Amniotic stem cell (primary cell): ENCODE measurements around the gene FSD1L.

Experiments
- DNase-seq: peaks from one replicate; lab custom pipeline; 2025; lab: John Stamatoyannopoulos, UW

The FSD1L gene

GRCh38 chr9:105447814-105448812 lies at the start of gene FSD1L:
TSS of gene FSD1L (plus strand) at chr9:105448034. CDS start at chr9:105448221, 187 bp downstream.
- peak; percentile 82 for DNase-seq

DNA sequence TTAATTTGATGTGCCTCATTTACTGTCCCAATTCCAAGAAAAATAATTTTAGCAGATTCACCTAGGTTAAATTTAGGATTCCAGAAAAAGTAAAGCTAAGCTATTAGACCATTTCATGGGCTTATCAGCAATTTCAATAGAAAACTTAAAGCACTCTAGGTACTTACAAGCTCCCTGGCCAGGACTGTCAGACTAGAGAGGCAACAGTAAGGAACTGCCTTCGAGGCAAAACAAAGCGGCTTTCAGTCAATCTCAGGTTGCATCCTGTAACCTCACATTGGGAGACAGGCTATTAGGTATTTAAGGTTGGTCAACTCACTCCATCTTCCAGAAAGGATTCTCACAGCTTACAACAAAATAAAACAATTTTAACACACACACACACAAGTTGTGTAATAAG lies 48.7 kb upstream of the FSD1L start:
- no peak for DNase-seq

- no peak for DNase-seq
Observed at GRCh38 chr9:105401651-105402050, 46.2 kb upstream of the FSD1L start.

DNA sequence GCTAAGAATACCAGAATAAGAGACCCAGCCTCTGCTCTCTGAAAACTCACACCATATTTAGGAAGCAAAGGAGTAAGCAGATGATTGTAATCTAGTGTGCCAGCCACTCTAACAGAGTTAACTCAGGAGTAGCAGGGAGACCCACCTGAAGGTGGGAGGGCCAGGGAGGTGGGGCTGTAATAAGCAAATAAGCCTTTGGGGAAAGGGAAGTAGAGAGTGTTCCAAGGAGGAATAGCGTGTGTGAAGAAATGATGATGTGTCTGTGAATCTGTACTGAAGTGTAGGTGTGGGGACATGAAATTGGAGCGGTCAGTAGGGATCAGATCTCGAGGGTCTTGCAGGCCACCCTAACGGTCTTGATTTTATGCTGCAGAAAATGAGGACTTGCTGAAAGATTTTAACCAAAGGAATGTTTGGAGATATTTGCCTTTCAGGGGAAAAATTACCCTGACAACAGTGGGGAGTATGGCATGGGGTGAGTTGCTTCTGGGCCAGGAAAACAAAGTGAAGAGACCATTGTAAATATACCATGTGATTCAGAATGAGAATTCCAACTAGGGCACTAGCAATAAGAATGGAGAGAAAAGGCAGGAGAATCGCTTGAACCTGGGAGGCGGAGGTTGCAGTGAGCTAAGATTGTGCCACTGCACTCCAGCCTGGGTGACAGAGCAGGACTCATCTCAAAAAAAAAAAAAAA lies 44.1 kb upstream of the FSD1L start:
- DNase-seq = no peak

GRCh38 chr9:105405514-105406131 lies 42.2 kb upstream of the FSD1L start:
- DNase-seq = no peak

GRCh38 chr9:105406369-105406768 lies 41.5 kb upstream of the FSD1L start:
- no peak for DNase-seq

GRCh38 chr9:105413525-105413924 lies 34.3 kb upstream of the FSD1L start:
- DNase-seq = no peak

- DNase-seq = no peak
Observed at GRCh38 chr9:105414947-105415661, 32.7 kb upstream of the FSD1L start.

GRCh38 chr9:105415662-105415980 lies 32.2 kb upstream of the FSD1L start:
- no peak for DNase-seq

GRCh38 chr9:105416840-105417239 lies 31.0 kb upstream of the FSD1L start:
- no peak for DNase-seq

DNA sequence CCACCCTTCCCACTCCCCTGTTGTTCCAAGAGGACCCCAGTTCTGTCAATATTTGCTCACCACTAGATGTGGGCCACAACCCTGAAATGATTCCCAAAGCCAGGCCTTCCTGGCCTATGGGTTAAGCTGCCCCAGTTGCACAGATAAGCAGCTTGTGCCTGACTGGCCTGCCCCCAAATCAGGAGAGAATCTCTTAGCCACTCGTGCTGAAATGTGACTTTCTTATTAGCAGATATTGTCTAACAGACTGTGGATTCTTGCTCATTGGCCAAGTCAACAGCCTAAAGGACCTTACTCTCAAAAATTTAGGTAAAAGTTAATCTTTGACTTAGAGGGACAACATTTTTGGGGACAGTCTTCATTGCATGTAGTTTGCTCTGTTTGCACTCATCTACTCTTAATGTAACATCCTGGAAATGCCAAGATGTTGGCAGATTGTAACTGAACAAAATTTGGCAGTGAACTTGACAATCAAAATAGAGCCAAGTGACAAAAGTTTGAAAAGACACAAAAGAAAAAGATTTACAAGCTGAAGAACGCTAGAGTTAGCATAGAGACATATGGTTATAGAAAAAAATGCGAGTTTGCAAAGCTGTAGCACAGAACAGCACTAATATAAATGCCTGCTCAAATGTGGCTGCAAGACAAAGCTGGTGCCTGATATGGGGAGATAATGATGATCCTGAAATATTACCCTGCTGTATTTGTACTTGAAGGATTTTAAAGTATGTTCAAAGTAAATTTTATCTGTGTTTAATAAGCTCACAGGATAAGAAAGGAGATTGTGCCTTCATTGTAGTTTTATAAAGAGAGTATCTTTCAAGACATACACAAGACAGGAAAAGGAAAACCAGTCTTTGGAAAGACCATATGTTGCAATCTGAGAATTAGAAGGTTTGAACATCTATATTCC lies 29.0 kb upstream of the FSD1L start:
- no peak for DNase-seq

GRCh38 chr9:105419816-105420597 lies 27.8 kb upstream of the FSD1L start:
- no peak for DNase-seq

DNA sequence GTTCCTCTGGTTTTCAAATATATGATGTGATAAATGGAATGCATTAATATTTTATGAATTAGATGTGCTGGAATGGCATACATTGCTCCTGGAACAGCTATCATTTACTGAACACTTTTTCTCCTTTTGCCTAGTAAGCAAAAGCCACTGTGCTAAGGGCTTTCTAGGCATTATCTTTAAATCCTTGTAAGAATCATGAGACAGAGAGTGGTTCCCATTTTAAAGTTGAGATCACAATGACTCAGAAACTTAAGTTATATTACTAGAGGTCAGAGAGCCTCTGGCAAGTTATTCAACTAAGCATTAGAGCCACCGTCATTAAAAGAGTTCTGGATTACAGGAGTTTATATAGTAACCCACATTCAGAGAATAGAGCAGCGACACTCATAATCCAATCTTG lies 26.7 kb upstream of the FSD1L start:
- DNase-seq = no peak

GRCh38 chr9:105421864-105422263 lies 26.0 kb upstream of the FSD1L start:
- DNase-seq = no peak

DNA sequence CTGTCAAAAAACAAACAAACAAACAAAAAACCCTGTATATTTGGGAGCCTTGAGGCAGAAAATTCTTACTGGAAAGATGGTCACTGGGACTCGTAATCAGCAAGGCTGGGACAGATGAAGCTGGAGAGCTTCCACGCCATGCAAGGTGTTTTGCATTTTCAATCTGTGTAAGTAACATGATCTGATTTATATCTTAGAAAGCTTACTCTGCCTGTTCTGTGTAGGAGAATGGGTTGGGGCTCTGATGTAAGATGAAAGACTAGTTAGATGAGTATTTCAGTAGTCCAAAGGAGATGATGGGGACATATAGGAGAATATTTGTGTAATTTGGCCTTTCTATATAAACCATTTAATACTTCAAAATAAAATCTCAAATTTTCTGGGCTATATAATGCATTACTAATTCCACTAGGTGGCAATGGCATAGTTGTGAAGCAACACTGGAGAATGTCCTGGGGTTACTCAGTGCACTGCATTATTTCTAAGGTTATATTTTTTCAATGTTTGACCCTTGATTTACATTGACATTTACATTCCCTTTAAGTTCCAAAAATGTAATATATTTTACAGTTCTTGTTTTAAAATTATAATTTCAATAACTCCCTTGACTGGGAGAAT lies 21.9 kb upstream of the FSD1L start:
- no peak for DNase-seq

GRCh38 chr9:105426657-105427056 lies 21.2 kb upstream of the FSD1L start:
- DNase-seq = no peak

GRCh38 chr9:105431424-105432246 lies 16.2 kb upstream of the FSD1L start:
- DNase-seq = no peak

DNA sequence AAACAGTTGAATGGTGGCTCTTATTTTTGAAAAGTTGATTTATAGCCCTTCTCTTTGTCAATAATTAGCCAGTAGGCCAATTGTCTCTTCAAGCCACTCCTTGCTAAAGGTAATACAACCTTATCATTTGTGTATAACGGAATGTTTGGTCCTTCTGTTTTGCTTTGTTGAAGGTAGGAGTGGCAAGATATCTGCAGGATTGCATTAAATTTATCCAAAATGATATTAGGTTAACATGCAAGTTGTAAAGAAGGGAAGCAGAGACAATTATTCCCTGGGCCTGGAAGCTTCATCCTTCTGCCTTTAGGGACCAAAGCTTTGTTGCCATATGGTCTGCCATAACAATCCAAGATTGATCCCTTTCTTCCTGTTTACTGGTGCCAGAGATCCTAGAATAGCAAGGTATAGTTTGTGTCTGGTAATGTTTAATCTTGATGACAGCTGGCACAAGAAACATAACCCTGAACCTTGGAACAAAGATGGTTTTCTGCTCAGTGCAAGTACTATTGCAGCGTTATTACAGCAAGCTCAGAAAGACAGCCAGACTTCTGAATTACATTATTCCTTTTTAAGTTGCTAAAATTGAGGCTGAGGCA lies 15.5 kb upstream of the FSD1L start:
- no peak for DNase-seq

DNA sequence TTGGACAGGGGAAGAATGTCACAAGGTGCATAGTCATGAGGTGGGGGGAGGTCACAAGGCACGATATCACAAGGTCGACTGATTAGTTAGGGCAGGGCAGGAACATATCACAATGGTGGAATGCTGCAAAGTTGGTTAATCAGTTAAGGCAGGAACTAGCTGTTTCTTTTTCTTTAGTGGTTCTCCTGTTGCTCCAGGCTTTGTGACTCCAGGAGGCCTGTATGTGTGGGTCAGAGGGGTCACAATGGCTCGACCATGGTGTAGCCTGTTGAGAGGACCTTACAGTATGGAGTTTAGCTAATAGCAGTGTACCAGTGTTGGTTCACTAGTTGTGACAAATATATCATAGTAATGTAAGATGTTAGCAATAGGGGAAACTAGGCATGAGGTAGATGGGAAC lies 12.4 kb upstream of the FSD1L start:
- DNase-seq = no peak
